ENCODE results near the gene MIER2.
"Not testable (repeated sequence)": the region's sequence is repeated elsewhere in the genome, so short reads cannot be mapped to it uniquely, and the experiment has no call there.

Gene MIER2

DNA sequence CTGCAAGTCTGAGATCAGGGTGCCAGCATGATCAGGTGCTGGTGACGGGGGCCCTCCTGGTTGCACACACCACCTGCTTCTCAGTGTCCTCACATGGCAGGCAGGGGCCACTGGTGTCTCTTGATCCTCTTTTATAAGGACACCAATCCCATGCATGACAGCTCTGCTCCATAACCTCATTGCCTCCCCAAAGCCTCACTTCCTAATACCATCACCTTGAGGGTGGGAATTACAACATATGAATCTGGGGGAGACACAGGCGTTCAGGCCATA, 15.0 kb upstream of the MIER2 start:
- H3K79me2 ChIP-seq (ENCODE audit: insufficient read depth, low read depth): no peaks in the 10 kb centered on the region
- H3K9ac ChIP-seq: no peak overlapping the region
- TF ChIP-seq, protein P1, sequence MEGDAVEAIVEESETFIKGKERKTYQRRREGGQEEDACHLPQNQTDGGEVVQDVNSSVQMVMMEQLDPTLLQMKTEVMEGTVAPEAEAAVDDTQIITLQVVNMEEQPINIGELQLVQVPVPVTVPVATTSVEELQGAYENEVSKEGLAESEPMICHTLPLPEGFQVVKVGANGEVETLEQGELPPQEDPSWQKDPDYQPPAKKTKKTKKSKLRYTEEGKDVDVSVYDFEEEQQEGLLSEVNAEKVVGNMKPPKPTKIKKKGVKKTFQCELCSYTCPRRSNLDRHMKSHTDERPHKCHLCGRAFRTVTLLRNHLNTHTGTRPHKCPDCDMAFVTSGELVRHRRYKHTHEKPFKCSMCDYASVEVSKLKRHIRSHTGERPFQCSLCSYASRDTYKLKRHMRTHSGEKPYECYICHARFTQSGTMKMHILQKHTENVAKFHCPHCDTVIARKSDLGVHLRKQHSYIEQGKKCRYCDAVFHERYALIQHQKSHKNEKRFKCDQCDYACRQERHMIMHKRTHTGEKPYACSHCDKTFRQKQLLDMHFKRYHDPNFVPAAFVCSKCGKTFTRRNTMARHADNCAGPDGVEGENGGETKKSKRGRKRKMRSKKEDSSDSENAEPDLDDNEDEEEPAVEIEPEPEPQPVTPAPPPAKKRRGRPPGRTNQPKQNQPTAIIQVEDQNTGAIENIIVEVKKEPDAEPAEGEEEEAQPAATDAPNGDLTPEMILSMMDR (conservative IDR thresholded peaks at IDR 0.05; ENCODE audit: low read depth, low read length): no peak
- H3K4me3 ChIP-seq (IDR thresholded peaks at IDR 0.05; ENCODE audit: insufficient read depth, low read depth, low read length): no peak overlapping the region
- H3K4me1 ChIP-seq (ENCODE audit: low read depth, poor library complexity, severe bottlenecking): no peaks in the 10 kb centered on the region
- peaks cover 50% of the 10 kb centered on the region for H3K27me3 ChIP-seq (ENCODE audit: insufficient read depth, low read depth)
- no peak overlapping the region for H3K4me2 ChIP-seq
- no peak overlapping the region for H2AFZ ChIP-seq (ENCODE audit: low read depth)
- H3K27ac ChIP-seq: no peak overlapping the region
- no peaks in the 10 kb centered on the region for H3K36me3 ChIP-seq (ENCODE audit: insufficient read depth)
- no peaks in the 10 kb centered on the region for H4K20me1 ChIP-seq (ENCODE audit: insufficient read depth)

DNA sequence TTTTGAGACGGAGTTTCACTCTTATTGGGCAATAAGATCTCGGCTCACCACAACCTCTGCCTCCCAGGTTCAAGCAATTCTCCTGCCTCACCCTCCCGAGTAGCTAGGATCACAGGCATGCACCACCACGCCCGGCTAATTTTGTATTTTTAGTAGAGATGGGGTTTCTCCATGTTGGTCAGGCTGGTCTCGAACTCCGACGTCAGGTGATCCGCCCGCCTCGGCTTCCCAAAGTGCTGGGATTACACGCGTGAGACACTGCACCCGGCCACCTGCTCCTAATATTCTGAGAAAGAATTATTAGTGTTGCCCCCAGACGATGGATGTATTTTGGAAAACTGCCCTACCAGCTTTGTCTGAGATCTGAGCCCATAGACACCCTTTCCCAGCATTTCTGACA, 10.9 kb upstream of the MIER2 start:
- H3K4me2 ChIP-seq; H3K27ac ChIP-seq; H3K4me3 ChIP-seq (IDR thresholded peaks at IDR 0.05; ENCODE audit: insufficient read depth, low read depth, low read length); H2AFZ ChIP-seq (ENCODE audit: low read depth); H3K4me1 ChIP-seq (ENCODE audit: low read depth, poor library complexity, severe bottlenecking); H4K20me1 ChIP-seq (ENCODE audit: insufficient read depth); H3K36me3 ChIP-seq (ENCODE audit: insufficient read depth); H3K79me2 ChIP-seq (ENCODE audit: insufficient read depth, low read depth); H3K9ac ChIP-seq: not testable (repeated sequence)
- peaks cover 56% of the 10 kb centered on the region for H3K27me3 ChIP-seq (ENCODE audit: insufficient read depth, low read depth)

DNA sequence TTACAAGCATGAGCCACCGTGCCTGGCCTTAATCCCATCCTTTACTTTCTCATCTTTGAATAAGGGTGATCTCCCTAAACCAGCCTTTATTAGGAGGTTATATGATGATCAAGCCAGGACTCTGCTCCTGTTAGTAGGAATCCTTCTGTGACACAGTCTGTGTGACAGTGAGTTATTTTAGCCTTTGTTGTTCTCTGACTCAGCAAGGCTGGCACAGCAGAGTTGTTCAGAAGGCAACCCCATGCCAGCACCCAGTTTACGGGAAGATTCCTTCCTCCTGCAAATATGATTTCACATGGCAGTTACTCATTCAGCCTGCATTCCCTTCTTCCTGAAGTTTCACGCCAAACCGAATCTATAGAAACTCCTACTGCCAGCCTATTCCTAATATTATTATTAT, 10.5 kb upstream of the MIER2 start:
- Histone ChIP-seq H3K4me2 (no peak overlapping the region), H3K4me1 (ENCODE audit: low read depth, poor library complexity, severe bottlenecking) (no peaks in the 10 kb centered on the region), H3K4me3 (IDR thresholded peaks at IDR 0.05; ENCODE audit: insufficient read depth, low read depth, low read length) (no peak overlapping the region), H4K20me1 (ENCODE audit: insufficient read depth) (no peaks in the 10 kb centered on the region), H3K9ac (no peak overlapping the region), H3K79me2 (ENCODE audit: insufficient read depth, low read depth) (no peaks in the 10 kb centered on the region), H2AFZ (ENCODE audit: low read depth) (no peak overlapping the region), H3K27ac (no peak overlapping the region), H3K27me3 (ENCODE audit: insufficient read depth, low read depth) (peaks cover 56% of the 10 kb centered on the region), H3K36me3 (ENCODE audit: insufficient read depth) (no peaks in the 10 kb centered on the region)
- TF ChIP-seq, protein P1 (conservative IDR thresholded peaks at IDR 0.05; ENCODE audit: low read depth, low read length): no peak

DNA sequence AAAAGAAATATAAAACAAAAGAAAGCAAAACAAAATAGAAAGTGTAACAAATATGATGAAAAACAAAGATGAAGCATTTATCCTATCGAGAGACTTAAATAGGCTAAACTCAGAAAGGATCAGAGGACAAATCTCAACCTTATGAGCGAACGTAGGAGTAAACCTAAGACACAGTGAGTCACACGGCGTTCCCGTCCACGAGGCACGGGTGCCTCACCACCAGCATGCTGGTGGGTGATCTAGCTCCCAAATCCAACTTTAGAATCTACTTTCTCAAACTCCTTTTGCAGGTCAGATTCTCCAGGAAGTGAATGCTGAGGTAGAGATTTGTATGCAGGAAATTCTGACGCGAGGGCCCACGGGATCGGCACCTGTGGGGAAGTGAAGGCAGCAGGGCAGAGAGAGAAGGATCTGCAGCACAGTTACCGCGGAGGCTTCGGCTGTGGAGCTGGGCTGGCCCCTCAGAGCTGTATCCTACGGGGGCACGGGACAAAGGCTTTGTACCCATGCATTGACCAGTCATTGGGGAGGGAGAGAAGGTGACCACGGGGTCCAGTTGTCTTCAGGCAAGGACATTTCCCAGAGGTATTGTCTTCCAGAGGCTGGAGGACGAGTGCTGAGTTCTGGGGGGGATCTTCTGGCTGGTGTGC, 7.5 kb upstream of the MIER2 start:
- TF ChIP-seq, protein P1 (conservative IDR thresholded peaks at IDR 0.05; ENCODE audit: low read depth, low read length): no peak
- H3K27ac ChIP-seq: no peak overlapping the region
- H3K4me2 ChIP-seq: no peak overlapping the region
- no peaks in the 10 kb centered on the region for H4K20me1 ChIP-seq (ENCODE audit: insufficient read depth)
- H3K27me3 ChIP-seq (ENCODE audit: insufficient read depth, low read depth): peaks cover 34% of the 10 kb centered on the region
- no peak overlapping the region for H3K4me3 ChIP-seq (IDR thresholded peaks at IDR 0.05; ENCODE audit: insufficient read depth, low read depth, low read length)
- no peak overlapping the region for H3K9ac ChIP-seq
- H3K4me1 ChIP-seq (ENCODE audit: low read depth, poor library complexity, severe bottlenecking): no peaks in the 10 kb centered on the region
- no peaks in the 10 kb centered on the region for H3K79me2 ChIP-seq (ENCODE audit: insufficient read depth, low read depth)
- H2AFZ ChIP-seq (ENCODE audit: low read depth): no peak overlapping the region
- H3K36me3 ChIP-seq (ENCODE audit: insufficient read depth): no peaks in the 10 kb centered on the region

DNA sequence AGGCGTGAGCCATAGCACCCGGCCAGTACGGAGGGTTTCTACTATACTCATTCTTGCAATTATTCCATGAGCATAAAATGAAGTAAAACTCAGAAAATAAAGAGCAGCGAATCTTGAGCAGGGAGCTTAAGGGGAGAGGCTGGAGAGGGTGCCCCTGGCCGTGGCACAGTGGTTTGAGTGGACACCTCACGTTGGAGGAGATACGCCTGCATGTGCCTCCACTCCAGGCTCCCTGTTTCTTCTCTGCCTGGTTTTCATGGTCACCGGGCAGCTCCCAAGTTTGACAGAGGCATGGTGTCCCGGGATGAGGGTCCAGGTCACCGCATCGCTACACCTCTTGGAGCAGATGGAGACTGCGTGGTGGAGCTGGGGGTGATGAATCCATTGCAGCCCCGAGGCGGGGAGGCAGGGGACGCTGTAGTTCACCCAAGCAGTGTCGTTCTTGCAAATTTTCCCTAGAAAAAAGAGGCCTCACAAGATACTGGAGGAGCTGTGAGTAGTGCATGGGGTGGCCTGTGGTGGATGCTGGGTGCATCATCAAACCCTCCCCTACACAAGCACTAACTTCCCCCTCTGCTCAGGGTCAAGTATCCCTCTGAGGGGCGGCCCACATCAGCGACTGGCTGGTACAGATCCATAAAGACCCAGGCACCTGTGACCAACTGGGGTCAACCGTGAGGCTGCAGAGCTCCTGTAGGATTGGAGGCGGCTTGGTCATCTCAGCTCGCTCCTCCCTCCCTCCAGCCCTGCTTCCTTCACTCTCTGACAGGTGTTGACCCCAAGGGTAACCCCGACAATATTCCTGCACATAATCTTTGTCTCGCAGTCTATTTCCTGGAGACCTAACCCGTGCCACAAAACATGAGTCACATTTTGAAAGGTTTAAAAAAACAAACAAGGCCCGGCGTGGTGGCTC, 3.6 kb upstream of the MIER2 start:
- H4K20me1 ChIP-seq (ENCODE audit: insufficient read depth): no peaks in the 10 kb centered on the region
- no peak overlapping the region for H2AFZ ChIP-seq (ENCODE audit: low read depth)
- peaks cover 8% of the 10 kb centered on the region; the same call in 1 of the 2 replicates for H3K79me2 ChIP-seq (ENCODE audit: insufficient read depth, low read depth)
- H3K4me2 ChIP-seq: no peak overlapping the region
- no peak overlapping the region for H3K4me3 ChIP-seq (IDR thresholded peaks at IDR 0.05; ENCODE audit: insufficient read depth, low read depth, low read length)
- H3K36me3 ChIP-seq (ENCODE audit: insufficient read depth): no peaks in the 10 kb centered on the region
- peaks cover 14% of the 10 kb centered on the region; the same call in 1 of the 2 replicates for H3K27me3 ChIP-seq (ENCODE audit: insufficient read depth, low read depth)
- no peak overlapping the region for H3K27ac ChIP-seq
- no peak overlapping the region for H3K9ac ChIP-seq
- TF ChIP-seq, protein P1 (conservative IDR thresholded peaks at IDR 0.05; ENCODE audit: low read depth, low read length): no peak
- peaks cover 6% of the 10 kb centered on the region for H3K4me1 ChIP-seq (ENCODE audit: low read depth, poor library complexity, severe bottlenecking)
